NCI-H526 treated with DMSO at 0.1 percent for 48 hours (cell line): ENCODE measurements around the gene BOC.
A peak's percentile ranks its signal among the peaks of the same experiment; 100 is the strongest.

ENCODE experiments used
- DNase-seq: peaks from one replicate; lab custom pipeline; 2025; lab: John Stamatoyannopoulos, UW

BOC gene

DNA sequence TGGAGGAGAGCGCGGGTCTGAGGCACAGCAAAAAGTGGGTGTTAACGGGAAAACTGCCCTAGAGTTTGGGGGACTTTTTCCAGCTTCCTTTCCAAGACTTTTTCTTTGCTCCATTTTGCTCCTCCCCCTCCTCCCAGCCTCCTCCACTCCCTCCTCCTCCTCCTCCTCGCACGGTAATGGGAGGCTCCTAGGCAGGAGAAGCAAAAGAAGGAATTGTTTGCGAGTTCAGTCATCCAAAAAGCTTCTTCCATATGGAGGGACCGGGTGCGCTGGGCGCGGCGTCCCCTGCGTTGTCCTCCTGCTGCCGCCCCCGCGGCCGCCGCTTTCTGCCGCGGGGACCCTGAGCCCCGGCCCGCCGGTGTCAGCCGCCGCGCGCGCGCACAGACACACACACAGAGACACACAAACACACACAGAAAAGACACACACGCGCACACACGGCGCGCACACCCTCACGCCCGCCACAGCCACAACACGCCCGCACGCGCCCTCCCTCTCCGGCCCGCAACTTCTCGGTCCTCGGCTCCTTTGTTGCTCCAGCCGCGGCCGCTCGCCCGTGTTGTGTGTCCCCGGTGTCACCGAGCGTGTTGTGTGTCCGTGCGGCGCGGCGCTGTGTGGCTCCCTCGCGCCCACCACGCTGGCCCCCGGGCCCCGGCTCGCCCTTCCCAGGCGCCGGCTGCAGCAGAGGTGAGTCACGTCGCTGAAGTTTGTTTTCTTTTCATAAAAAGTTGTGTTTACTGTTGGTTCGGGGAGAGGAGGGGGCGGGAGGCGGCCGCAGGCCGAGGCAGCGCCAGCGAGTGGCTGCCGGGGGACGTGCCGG is at the start of gene BOC:
Gene BOC (plus strand): TSS at position 228 of the 820 bp plus-strand sequence. CDS start 38,246 bp downstream, outside the sequence.
- no peak for DNase-seq

DNA sequence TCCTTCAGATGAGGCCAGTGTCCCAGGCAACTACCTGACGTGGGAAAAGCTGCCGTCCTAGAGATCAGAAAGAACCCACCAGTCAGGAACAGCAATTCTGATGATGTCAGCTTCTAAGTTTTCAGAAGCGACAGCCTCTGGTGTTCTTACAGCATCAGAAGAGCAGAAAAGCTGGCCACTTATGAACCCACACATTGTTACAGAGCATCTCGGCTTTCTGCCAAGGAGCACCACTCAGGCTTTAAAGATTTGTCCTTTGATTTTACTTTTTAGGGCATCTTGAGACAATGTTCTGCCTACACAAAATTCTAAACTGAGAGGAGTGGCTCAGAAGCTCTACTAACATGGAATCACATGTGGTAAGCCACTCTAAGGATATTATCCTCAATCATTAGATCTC is 49.7 kb upstream of the BOC start:
- no peak for DNase-seq

GRCh38 chr3:113163152-113163551 is 48.2 kb upstream of the BOC start:
- no peak for DNase-seq

DNA sequence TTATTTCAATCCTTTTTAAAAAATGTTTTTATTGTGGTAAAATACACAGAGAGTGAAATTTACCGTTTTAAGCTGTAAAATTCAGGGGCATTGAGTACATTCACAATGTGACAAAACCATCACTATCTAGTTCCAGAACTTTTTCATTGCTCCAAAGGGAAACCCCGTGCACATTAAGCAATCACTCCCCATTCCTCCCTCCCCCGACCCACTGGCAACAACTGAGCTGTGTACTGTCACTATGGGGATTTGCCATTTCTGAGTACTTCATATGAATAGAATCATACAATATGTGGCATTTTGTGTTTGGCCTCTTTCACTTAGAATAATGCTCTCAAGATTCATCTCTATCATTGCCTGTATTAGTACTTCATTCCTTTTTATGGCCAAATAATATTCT is 45.5 kb upstream of the BOC start:
- no peak for DNase-seq

DNA sequence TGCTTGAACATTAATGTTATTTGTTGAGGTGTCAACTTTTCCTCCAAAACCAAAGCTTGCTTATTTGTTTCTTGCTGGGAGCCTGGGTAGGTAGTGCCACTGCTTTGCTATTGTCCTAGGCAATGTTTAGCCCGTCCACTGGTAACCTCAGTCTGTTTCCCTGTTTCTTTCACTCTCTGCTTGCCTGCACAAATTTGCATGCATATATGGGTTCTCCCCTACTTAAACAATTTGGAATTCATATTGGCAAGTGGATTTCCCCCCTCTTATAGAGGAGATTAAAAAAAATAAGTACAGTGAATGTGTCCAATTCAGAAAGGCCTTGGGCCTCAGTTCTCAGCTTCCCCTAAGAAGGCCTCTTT is 45.0 kb upstream of the BOC start:
- DNase-seq, result no peak

DNA sequence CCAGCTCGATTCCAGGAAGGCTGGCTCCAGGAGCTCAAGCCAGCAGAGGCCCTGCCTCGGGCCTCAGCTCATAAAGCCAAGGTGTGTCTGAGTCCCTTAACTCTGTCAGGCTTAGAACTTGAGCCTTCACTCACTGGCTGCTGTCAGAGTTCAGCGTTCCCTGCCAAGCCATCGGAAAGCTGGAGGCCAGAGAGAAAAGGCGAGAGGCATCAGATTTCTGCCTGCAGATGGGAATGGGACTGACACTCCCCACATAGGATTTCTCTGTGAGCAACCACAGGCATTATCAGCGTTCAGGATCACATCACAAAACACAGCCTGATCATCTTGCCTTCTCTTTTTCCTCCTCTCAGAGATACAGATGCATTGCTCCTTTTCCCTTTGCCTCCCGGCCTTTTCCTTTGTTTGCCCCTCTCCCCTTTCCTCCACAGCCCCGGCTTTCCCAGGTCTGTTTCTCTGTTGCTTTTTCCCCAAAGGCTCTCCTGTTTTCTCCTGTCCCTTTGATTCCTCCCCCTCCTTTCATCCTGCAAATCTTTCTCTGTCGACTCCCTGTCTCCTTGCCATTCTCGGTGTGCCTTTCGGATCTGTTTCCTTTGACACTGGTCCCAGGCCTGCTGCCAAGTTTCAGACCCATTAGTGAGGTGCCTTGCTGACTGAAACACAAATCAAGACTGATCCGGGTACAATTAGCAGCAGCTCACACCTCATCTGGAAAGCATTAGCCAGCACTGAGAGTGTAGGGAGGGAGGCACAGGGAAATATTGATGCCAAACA is 44.5 kb upstream of the BOC start:
- DNase-seq, result peak; percentile 12

DNA sequence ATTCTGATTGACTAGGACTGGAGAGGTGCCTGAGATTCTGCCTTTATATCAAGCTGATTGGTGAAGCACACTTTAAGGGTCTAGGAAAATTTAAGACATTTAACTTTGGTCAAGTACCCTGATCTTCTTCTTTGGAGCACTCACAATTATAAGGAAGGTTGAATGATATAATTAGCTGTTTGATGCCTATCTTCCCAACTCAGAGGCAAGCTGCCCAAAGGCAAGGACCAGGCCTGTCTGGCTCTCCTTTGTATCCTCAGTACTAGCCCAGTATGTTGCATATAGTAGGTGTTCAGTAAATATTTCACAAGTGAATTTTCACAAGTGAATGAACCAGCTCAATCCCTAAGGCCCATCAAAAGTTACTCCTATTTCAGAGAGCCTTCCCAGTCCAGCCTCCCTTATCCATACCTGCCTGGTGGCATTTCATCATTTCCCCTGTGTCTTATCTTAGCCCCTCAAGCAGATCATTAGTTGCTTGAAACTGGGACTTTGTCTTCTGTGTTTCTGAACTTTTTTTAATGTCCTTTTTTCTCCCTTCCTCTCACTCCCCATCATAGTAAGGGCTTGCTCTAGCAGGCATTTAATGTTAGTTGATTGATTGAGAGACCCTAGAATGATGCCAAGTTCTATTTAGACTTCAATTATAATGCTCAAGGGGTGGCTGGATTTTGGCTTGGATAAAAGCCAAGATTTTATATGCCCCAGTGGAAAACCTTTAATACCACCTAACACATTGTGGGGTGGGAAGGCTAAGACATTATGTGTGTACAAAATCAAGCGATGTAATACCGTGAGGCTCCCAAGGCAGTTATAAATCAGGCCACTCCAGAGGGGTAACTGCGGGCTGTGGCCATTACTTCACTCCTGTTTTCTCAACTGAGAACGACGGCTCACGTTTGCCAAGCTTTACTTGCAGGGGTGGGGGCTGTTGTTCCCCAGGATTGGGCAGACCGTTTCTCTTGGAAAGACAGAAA is 43.2 kb upstream of the BOC start:
- no peak for DNase-seq

DNA sequence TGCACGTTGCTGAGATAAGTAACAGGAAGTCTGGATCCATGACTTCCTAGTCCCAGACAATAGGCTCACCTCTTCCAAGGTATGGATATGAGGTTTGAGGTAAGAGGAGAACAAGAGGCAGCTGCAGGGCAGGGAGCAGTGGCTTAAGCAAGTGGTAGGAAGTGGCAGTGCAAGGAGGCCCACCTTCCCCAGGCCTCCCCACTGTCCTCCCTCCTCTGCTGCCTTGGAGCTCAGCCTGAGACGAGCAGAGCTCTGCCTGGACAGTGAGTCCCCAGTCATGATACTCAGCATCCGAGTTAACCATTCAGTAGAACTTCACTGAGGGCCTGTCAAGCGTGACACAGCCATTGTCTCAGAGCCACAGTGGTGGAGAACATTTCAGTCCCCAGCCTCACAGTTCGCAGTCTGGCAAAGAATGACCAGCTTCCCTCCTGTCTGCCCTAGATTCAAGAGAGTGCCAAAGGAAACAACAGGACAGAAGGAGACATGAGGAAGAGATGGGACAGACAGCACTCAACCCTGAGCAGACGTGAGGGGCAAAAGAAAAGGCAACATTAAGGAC is 41.4 kb upstream of the BOC start:
- no peak for DNase-seq

- DNase-seq, result no peak
These were observed 40.6 kb upstream of the BOC start for GRCh38 chr3:113170771-113171170.

DNA sequence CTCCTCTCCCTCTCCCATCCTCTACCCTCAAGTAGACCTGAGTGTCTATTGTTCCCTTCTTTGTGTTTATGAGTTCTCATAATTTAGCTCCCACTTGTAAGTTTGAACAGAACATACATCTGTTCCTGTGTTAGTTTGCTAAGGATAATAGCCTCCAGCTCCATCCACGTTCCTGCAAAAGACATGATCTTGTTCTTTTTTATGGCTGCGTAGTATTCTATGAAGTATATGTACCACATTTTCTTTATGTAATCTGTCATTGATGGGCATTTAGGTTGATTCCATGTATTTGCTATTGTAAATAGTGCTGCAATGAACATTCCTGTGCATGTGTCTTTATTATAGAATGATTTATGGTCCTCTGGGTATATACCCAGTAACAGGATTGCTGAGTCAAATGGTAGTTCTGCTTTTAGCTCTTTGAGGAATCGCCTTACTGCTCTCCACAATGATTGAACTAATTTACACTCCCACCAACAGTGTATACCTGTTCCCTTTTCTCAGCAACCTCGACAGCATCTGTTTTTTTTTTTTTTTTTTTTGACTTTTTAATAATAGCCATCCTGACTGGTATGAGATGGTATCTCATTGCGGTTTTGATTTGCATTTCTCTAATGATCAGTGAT is 39.6 kb upstream of the BOC start:
- DNase-seq, result peak; percentile 4

GRCh38 chr3:113173102-113173501 is 38.3 kb upstream of the BOC start:
- DNase-seq, result no peak

DNA sequence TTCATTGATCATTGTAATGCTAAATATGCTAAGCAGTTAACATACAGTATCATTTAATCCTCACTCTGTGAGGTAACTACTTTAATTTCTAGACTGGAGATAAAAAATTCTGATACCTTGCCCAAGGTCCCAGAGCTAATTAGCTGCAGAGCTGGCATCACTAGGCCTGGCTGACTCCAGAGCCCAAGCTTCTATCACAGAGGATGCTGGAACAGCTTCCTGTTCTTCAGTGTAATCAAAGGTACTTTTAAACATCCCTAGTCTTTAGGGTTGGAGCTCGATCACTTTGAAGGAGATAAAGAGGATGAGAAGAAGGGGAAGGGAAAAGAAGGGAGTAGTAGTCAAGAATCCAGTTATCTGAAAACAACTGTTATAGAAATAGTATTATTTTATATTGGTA is 37.1 kb upstream of the BOC start:
- DNase-seq, result no peak

- no peak for DNase-seq
These were observed 36.4 kb upstream of the BOC start for GRCh38 chr3:113174801-113175485.

DNA sequence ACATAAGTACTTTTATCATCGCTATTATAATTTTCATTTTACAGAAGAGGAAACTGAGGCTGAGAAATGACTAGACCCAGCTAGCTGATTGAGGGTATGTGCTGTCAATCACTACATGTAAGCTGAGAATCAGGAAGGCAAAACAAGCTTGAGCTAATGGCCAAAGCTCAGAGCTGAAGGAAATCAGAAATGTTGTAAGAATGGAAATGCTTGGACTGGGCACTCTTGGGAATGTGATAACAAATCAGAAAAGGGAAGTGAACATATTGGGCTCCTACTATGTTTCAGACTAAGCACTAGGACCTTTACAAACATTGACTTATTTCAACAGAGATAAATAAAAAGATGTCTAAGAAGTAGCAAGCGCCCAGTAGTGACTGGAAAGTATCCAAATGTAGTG is 33.8 kb upstream of the BOC start:
- DNase-seq, result no peak

- no peak for DNase-seq
These were observed 32.0 kb upstream of the BOC start for GRCh38 chr3:113179235-113179824.

GRCh38 chr3:113183748-113184661 is 27.4 kb upstream of the BOC start:
- no peak for DNase-seq

DNA sequence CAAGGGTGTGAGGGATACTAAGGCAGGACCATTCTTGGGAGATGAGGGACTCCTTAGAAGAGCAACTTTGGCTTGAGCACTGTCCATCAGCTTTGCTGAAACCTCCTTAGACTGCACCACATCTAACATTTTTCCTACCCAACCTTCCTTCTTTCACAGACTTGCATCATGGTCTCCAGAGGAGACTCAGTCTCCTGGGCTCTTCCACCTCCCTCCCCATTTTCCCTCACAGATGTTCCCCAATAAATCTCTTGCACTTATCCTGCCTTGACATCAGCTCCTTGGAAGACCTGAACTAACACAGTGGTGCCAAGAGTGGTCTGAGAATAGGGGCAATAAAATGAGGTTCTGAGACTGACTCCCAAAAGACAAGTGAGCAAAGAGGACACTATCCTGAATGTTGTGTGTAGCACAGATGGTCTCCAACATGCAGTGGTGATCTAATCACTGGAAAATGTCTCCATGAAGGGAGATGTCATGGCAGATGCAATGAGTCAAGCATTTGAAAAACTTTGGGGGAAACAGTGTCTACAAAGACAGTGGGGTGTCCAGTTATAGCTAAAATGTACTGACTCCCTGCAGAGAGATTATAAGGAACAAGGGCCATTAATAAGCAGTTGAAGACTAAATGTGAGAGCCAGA is 26.0 kb upstream of the BOC start:
- no peak for DNase-seq

DNA sequence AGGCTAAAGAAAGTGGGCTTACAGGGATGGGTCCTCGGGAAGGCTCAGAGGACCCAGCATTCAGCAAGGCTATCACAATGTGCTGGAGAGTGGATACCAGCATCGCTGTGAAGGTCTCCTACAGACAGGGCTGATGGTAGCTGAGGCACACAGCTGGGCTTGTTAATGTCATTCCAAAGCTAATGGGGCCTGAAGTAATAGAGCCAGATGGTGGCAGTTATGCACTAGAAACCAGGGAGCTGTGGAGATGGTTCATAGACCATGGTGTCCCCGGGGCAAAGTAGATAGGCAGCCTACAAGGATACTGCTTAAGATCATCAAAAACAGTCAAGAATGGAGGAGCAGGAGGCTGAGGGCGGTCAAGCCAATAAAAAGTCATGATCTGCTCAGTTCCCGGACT is 24.8 kb upstream of the BOC start:
- no peak for DNase-seq

DNA sequence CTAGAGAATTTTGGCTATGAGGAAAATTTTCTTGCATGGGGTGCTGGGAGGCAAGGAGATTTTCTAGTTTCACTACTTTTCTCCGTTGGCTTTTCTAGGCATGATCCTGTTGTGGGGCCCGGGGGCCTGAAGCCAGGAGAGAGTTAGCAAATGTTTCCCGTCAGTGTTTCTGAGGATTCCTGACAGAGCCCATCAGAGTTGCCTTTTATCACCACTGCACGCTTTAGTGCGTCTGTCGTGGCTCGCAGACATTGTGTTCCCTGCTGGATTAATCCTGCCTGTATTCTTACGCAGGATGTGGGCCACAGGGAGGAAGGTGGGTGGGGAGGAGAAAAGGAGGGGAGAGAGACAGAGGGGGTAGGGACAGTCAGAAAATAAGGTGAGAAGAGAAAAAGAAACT is 18.1 kb upstream of the BOC start:
- no peak for DNase-seq
